ENCODE measurements around the gene STK32B.

DNA sequence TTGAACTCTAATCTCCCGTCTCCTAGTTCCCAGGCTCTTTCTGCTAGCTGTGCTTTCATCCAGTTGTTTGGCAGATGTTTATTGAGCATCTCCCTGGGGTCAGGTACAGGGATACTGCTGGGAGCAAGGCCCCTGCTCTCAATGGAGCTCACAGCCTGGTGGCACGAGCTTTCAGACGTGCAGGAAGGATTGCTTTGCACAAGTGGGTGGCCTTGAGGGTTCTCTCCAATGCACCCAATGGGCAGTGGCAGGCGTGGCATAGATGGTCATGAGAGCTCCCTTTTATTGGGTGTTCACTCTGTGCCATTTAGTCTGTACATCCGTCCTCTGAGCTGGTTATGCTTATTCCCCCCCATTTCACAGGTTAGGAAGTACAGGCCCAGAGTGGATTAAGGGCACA is 421.8 kb downstream of the STK32B start:
- TF ChIP-seq, protein P1, sequence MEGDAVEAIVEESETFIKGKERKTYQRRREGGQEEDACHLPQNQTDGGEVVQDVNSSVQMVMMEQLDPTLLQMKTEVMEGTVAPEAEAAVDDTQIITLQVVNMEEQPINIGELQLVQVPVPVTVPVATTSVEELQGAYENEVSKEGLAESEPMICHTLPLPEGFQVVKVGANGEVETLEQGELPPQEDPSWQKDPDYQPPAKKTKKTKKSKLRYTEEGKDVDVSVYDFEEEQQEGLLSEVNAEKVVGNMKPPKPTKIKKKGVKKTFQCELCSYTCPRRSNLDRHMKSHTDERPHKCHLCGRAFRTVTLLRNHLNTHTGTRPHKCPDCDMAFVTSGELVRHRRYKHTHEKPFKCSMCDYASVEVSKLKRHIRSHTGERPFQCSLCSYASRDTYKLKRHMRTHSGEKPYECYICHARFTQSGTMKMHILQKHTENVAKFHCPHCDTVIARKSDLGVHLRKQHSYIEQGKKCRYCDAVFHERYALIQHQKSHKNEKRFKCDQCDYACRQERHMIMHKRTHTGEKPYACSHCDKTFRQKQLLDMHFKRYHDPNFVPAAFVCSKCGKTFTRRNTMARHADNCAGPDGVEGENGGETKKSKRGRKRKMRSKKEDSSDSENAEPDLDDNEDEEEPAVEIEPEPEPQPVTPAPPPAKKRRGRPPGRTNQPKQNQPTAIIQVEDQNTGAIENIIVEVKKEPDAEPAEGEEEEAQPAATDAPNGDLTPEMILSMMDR (IDR thresholded peaks at IDR 0.05 in 4 of 5, conservative IDR thresholded peaks at IDR 0.05 in 1 of 5) = no peak
- no peak for TF ChIP-seq POLR2A (IDR thresholded peaks at IDR 0.05)

All from gastrocnemius medialis (tissue), 4 donors.